Endothelial cell of umbilical vein (primary cell): ENCODE measurements around the gene SRRM3. TPM values are rescaled to one million over a fixed set of nuclear protein-coding genes. Genes with fewer than 3 reads are reported as not detected.

Experiments used
- BruUV-seq: library from RNA; stranded (reverse); fragments of 400-500 nt; replicated peaks from 2 replicates; lab custom pipeline; 2021; lab: Mats Ljungman, UMichigan
- CTCF ChIA-PET: fragments of 300-600, 350-600 bp; sonication (Branson Sonifier 250); formaldehyde crosslinking; loops from one replicate; lab custom pipeline; 2021; ENCODE audit warnings: antibody characterized with exemption, inconsistent platforms; lab: Charles Lee
- POLR2A ChIA-PET: fragments of 300-600, 350-600 bp; sonication (Branson Sonifier 250); formaldehyde crosslinking; loops from one replicate; lab custom pipeline; 2021; ENCODE audit warnings: antibody characterized with exemption, inconsistent platforms; lab: Charles Lee
- DNase-seq: peaks from one replicate; pipeline ENCODE4 v3.0.0-alpha.2; 2011; ENCODE audit warnings: low read depth, low spot score
- FAIRE-seq: peaks from 2 replicates; lab custom pipeline; 2011; peaks lifted over from hg19 to GRCh38; lab: Jason Lieb, UNC
- H2AFZ ChIP-seq: 2 replicates; pipeline ENCODE4 v1.6.0; 2012; ENCODE audit warnings: low read depth, low read length, control low read depth, inconsistent platforms
- H3K27ac ChIP-seq: 2 replicates; pipeline ENCODE4 v1.5.1; 2011; ENCODE audit warnings: low read depth, mild to moderate bottlenecking, control low read depth, low read length, moderate library complexity; ENCODE audit not compliant: insufficient read depth
- H3K27me3 ChIP-seq, 2 experiments: 2 replicates each; pipeline versions ENCODE4 v1.6.0 to v1.6.1; 2011; ENCODE audit warnings: low read length in 2 of 2, mixed read lengths in 1 of 2; ENCODE audit not compliant: control insufficient read depth in 2 of 2, insufficient read depth in 2 of 2
- H3K36me3 ChIP-seq, 2 experiments: 2 replicates in 1 of 2; 3 replicates in 1 of 2; pipeline ENCODE4 v1.5.1; 2011; ENCODE audit warnings: low read length in 2 of 2, mild to moderate bottlenecking in 1 of 2, moderate library complexity in 1 of 2; ENCODE audit not compliant: control insufficient read depth in 2 of 2, insufficient read depth in 2 of 2; ENCODE audit errors: extremely low read depth in 1 of 2
- H3K4me1 ChIP-seq: 3 replicates; pipeline ENCODE4 v1.5.1; 2011; ENCODE audit warnings: mild to moderate bottlenecking, low read length; ENCODE audit not compliant: control insufficient read depth, insufficient read depth; ENCODE audit errors: extremely low read depth
- H3K4me2 ChIP-seq: 2 replicates; pipeline ENCODE4 v1.6.1; 2011; ENCODE audit warnings: low read length, control low read depth, mixed read lengths; ENCODE audit not compliant: insufficient read depth
- H3K4me3 ChIP-seq, 3 experiments: fragments of 200-600 bp in 1 of 3; sonication (generic), shearing (Covaris generic) in 1 of 3; replicated peaks in 1 of 3; 2 replicates each; pipeline ENCODE4 v1.5.1; 2011 to 2016; ENCODE audit warnings: control low read depth in 3 of 3, low read length in 3 of 3, mild to moderate bottlenecking in 2 of 3, inconsistent platforms in 1 of 3, low read depth in 1 of 3, moderate library complexity in 1 of 3; ENCODE audit not compliant: insufficient read depth in 1 of 3
- H3K79me2 ChIP-seq: 2 replicates; pipeline ENCODE4 v1.6.0; 2012; ENCODE audit warnings: low read length, inconsistent platforms; ENCODE audit not compliant: control insufficient read depth, insufficient read depth
- H3K9ac ChIP-seq: replicated peaks from 2 replicates; pipeline ENCODE3; 2011; ENCODE audit warnings: low read length, control low read depth; ENCODE audit not compliant: insufficient read depth; ENCODE audit errors: extremely low read depth
- H3K9me1 ChIP-seq: replicated peaks from 3 replicates; pipeline ENCODE4 v1.6.0; 2011; ENCODE audit warnings: mild to moderate bottlenecking, low read length; ENCODE audit not compliant: control insufficient read depth, insufficient read depth; ENCODE audit errors: extremely low read depth
- H3K9me3 ChIP-seq: replicated peaks from 2 replicates; pipeline ENCODE4 v1.5.1; 2012; ENCODE audit warnings: low read length, inconsistent platforms; ENCODE audit not compliant: control insufficient read depth, insufficient read depth
- H4K20me1 ChIP-seq: replicated peaks from 2 replicates; pipeline ENCODE3; 2011; ENCODE audit warnings: mild to moderate bottlenecking, low read length; ENCODE audit not compliant: control insufficient read depth, insufficient read depth; ENCODE audit errors: extremely low read depth
- FOS ChIP-seq: IDR thresholded peaks from 2 replicates; pipeline ENCODE4 v1.6.1; 2011; ENCODE audit warnings: mild to moderate bottlenecking, low read length, moderate library complexity, borderline replicate concordance; ENCODE audit not compliant: insufficient read depth
- POLR2A ChIP-seq: IDR thresholded peaks from 2 replicates; pipeline ENCODE4 v1.6.1; 2012; ENCODE audit warnings: low read depth, mild to moderate bottlenecking, control low read depth, low read length
- POLR2AphosphoS5 ChIP-seq: IDR thresholded peaks from 2 replicates; pipeline ENCODE4 v1.6.1; 2012; ENCODE audit warnings: low read depth, mild to moderate bottlenecking, control low read depth, low read length, moderate library complexity; ENCODE audit not compliant: insufficient read depth
- dilution Hi-C: fragments of 300-500 bp; cut with MboI; formaldehyde crosslinking; loops from one replicate; pipeline ENCODE4 v1.15.0; 2019; ENCODE audit warnings: low sequenced_read_pairs; ENCODE audit not compliant: extremely low pct_ligation_motif_present
- intact Hi-C: fragments of 100-400 bp; cut with micrococcal nuclease; formaldehyde crosslinking; loops from one replicate; pipeline ENCODE4 v1.10.0; 2022
- polyA plus RNA-seq, 4 experiments: library from polyadenylated mRNA; depleted of rRNA in 3 of 4; stranded (reverse) in 3 of 4; unstranded in 1 of 4; fragments of >200 nt; gene quantifications; 2 replicates each; pipeline versions ENCODE4 v1.2.1 to v1.2.3, GENCODE V29; 2011 to 2012; ENCODE audit warnings: missing spikeins in 1 of 4
- total RNA-seq: library from RNA; stranded (reverse); gene quantifications from 2 replicates; pipeline ENCODE4 v1.2.3, GENCODE V29; 2021
- TF ChIP-seq, protein P1 (sequence below), 2 donors: IDR thresholded peaks; 1 replicate in 1 of 2; 2 replicates in 1 of 2; pipeline ENCODE4 v1.5.1; 2011; ENCODE audit warnings: low read length in 2 of 2, mild to moderate bottlenecking in 2 of 2, moderate library complexity in 2 of 2, control low read depth in 1 of 2, inconsistent platforms in 1 of 2, low read depth in 1 of 2; ENCODE audit not compliant: insufficient read depth in 1 of 2; ENCODE audit errors: extremely low read depth in 1 of 2

SRRM3 gene
- total and polyA plus RNA-seq, 2 donors (not counting 3 experiments of a cell fraction or from before 2014, with no cell fraction given) = 4.4 to 5.4 TPM

DNA sequence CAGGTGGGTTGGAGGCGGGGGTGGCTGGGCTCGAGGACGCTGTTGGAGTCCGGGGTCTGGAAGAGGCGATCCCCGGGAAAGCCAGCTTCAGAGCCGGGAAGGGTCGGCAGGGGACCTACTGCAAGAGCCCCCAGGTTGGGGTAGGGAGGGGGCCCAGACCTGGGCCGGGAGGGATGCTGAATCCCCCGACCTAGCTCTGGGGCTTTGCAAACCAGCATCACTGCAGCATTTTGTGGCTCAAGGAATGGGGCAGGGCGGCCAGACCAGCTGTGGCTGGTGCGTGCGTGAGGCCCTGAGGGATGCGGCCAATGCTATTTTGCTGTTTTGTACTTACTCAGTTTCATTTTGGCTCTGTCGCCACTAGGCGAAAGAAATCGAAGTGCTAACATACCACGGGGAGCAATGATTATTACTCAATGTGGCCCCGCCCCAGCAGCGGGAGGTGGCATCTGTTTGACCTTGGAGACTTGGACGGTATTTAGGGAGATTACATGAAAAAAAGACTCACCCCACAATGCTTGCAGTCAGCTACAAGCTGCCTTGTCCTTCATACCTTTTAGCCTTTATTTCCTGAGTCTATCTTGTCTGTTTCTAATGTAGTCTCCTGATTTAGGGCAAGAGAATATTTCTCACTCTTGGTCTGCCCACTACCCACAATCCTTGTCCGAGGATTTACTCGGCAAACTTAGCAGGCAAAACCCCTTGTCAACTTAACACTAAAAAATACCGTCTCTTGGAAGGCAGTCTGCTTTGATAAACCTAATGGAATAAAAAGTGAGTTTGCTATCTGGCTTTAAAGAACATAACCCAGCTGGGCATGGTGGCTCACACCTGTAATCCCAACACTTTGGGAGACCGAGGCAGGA, 117.0 kb downstream of the SRRM3 start:
- peak; percentile 77 for DNase-seq
- Histone ChIP-seq H3K36me3 (peaks cover 0 to 7% of the 10 kb centered on the region in 2 experiments), H3K4me1 (peaks cover 16% of the 10 kb centered on the region), H3K4me2 (peak overlapping the region; percentile 12), H3K9ac (peak overlapping the region; percentile 42), H3K27me3 (no peaks in the 10 kb centered on the region), H3K9me3 (no peaks in the 10 kb centered on the region), H4K20me1 (no peaks in the 10 kb centered on the region), H3K4me3 (peak overlapping the region; percentile 28 to 58 (median 42)), H3K79me2 (peaks cover 3% of the 10 kb centered on the region), H2AFZ (peak overlapping the region; percentile 3), H3K9me1 (no peaks in the 10 kb centered on the region), H3K27ac (peak overlapping the region; percentile 38)
- POLR2A ChIA-PET = interaction anchor here (0.6 to 1.9 kb wide), 3 partner anchors 26 to 83 kb away, joined by 3 to 11 read pairs (median 6); partner anchors contain the start of gene YWHAG
- no TSS peak for BruUV-seq
- dilution Hi-C loops = no loop called here
- TF ChIP-seq, protein P1, sequence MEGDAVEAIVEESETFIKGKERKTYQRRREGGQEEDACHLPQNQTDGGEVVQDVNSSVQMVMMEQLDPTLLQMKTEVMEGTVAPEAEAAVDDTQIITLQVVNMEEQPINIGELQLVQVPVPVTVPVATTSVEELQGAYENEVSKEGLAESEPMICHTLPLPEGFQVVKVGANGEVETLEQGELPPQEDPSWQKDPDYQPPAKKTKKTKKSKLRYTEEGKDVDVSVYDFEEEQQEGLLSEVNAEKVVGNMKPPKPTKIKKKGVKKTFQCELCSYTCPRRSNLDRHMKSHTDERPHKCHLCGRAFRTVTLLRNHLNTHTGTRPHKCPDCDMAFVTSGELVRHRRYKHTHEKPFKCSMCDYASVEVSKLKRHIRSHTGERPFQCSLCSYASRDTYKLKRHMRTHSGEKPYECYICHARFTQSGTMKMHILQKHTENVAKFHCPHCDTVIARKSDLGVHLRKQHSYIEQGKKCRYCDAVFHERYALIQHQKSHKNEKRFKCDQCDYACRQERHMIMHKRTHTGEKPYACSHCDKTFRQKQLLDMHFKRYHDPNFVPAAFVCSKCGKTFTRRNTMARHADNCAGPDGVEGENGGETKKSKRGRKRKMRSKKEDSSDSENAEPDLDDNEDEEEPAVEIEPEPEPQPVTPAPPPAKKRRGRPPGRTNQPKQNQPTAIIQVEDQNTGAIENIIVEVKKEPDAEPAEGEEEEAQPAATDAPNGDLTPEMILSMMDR (IDR thresholded peaks at IDR 0.05; ENCODE audit: extremely low read depth in 1 of 2, insufficient read depth in 1 of 2, low read depth in 1 of 2, low read length in 2 of 2) = peak; percentile 27 to 34
- TF ChIP-seq FOS (no peak), POLR2AphosphoS5 (peak; percentile 20), POLR2A (peak; percentile 9)
- intact Hi-C loops = loop anchor here (1.0 kb wide), 2 partner anchors 41 to 140 kb away; no protein-coding TSS in a partner anchor
- peak; percentile 75 for FAIRE-seq
- CTCF ChIA-PET = interaction anchor here (0.9 to 8.3 kb wide), 9 partner anchors 9 to 141 kb away, joined by 3 to 100 read pairs (median 6); partner anchors contain the start of gene YWHAG
